ENCODE data around the gene FAM120AOS.

FAM120AOS gene

DNA sequence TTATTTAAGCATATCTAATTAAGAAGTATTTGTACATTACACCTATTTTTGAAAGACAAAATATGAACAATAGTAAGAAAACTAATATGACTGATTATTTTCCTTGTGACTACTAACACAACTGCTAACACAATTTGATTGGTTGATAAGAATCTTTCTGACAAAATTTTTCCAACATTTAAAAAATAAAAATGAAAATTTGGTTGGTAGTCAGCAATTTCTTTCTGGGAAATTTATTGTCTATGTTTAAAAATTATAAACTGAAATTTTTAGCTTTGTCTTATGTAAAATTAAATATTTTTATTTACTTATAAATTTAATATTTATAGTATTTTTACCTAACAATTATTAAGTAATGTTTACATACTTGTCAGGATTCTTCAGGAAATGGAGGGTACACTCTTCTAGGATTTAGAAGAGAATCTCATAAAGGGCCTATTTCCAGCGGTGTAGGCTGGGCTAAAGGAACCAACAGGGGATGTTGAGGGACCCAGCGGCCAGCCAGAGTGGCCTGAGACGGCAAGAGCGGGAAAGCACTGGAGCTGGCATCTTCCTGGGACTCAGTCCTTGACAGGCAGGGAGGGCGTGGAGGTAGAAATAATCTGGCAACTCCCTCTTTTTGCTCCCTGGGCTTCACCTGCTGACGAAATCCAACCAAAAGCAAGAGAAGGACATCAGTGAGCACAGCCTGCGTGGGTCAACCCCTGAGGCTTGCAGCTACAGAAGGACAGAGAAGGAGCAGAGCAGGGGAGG is 16.6 kb downstream of the FAM120AOS start:
- DNase-seq = no peak

DNA sequence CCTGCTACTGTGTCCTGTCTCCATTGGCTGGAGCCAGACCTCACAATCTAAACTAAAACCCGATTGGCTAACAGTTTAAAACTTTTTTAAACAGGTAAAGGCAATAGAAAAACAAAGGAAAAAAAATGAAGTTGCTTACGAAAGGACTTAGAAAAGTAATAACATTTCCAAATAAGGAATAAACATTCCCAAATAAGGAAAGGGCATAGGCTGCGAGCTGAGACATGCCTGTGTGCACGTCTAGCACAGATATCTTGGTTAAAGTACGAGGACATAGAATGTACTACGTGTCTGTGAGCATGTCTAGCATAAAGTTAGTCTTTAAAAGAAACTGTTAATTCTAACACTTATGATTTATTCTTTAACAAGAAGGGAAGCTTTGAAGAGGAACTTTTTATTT is 17.2 kb downstream of the FAM120AOS start:
- DNase-seq = no peak

DNA sequence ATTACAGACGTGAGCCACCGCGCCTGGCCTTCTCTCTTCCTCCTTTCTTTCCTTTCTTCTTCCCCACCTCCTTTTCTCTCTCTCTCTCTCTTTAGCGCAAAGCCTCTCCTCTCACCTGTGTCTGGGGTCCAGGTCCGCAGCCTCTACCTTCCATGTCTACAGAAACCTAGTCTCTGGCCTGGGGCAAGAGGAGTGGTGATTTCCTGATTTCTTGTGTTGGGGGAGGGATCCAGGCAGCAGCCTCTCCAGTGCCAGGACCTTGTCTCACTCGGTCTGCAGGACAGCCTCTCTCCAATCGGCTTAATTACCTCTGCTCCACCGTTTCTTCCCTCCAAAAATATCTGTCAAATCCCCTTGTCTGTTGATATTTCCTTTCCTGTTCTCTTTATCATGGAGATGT is 18.0 kb downstream of the FAM120AOS start:
- DNase-seq = no peak

DNA sequence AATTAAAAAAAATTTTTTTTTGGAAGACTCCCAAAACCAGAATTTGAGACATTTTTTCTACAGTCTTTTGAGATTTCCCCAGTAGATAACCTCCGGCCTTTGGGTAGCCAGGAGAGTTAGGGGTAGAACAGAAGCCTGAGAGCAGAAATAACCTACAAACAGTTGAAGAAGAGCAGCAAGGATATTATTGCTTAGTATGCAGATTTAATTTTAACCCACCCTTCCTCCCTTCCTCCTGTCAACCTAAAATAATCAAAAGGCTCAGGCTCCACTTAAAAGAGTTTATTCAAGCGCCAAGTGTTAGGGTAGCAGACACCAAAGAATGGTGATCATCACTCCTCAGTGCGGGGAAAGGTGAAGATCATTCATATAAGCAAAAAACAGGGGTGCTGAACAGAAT is 19.3 kb downstream of the FAM120AOS start:
- no peak for DNase-seq

DNA sequence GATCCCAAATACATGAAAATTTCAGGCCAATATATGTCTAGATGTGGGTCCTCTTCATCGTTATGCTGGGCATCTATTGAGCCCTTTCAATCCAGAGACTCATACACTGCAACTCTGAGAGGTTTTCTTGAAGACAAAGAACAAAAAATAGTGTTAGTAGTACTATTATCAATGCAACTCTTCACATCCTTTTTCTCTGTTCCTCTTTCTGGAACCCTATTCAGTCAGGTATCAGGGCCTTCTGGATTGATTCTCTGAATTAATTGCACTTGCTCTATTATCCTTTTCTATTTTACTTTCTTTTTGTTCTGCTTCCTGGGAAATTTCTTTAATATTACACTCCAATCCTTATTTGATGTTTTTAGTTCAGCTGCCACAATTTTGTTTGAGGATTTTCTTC is 20.4 kb downstream of the FAM120AOS start:
- DNase-seq = no peak

DNA sequence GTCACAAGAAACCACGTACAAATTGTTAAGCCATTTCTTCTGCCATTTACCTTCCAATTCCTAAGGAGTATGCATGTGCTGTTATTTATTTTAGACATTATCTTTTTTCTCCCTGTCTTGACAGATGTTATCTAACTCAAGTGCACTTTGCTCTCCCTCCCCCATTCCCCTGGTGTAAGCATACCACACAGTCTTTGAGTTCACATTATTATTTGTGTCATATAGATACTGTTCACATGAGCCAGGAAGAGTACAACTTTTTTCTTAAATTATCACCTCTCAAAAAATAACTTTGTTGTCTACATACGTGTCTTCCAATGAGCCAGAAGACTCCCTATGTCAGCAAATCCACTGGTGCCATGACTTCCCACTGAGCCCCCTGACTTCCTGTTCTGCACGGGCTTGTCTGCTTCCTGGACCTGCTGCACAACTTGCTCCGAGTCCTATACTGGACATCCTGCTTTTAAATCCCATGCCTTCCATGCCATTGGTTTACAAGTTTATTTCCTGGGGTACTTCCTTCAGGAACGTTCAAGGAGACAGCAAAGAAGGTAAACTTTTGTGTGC is 21.8 kb downstream of the FAM120AOS start:
- DNase-seq = no peak

DNA sequence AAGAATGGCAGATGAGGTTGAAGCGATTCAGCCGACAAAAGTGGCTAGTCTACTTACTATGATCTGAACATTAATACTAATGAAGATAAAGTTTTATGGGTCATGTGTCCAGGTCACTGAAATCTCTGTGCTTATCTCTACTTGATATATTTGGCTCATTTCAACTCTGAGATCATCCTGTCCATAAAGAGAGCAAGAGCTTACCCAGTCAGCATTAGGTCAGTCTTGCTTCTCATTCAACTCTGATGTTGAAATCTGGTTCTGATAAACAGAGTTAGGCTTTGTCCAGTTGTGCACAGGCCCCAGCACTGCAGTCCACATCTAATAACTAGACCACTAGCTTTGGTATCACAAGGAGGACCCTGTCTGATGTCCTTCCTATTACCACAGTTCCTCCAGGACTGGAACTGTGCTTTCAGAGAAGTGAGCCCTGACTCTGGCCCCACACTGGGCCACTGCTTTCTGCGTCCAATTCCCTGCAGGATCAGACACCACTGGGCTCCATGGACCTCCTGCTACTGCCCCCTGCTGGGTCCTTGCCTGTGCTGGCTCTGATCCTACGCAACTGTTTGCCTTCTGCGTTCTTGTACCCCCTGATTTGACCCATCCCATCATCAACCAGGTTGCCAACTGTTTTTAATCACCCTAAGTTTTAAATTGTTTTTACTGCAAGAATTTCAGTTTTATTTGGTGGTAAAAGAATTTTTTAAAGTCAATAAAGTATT is 25.6 kb downstream of the FAM120AOS start:
- DNase-seq = no peak

DNA sequence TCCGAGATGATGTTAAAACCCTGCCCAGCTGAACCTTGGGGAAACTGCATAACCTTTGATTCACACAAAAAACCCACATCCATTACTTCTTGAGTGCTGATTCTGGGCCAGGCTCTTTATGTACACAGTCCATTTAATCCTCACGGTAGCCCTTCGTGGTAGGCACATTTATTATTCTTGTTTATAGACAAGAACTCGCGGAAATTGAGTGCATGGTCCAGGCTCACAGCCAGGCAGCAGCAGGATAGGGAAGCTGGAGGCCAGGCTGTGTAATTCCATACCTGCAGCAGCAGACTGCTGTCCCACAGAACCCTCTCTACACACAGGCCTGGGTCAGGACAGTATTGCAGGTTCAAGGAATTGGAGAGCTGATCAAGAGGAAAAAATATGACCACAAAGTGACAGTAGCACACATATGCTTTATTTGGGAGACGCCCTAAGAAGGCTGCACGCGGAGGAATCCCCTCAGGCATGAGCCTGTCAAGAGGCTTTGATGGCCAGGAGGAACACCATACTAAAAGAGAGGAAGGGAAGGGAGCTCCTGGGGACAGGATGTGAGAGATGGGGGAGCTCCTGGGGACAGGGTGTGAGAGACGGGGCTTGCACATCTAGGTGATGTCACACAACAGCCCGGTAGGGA is 30.3 kb downstream of the FAM120AOS start:
- DNase-seq = no peak

DNA sequence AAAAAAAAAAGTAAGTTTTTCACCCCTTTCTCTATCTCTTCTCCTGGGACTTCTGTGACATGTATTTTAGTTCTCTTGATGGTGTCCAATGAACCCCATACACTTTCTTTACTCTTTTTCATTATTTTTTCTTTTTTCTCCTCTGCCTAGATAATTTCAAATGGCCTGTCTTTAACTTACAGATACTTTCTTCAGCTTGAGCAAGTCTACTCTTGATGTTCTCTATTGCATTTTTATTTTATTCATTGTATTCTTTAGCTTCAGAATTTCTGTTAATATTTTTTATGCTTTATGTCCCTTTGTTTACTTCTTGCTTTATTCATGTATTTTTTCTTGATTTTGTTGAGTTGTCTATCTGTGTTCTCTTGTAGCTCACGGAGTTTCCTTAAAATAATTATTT is 34.4 kb downstream of the FAM120AOS start:
- DNase-seq = no peak

DNA sequence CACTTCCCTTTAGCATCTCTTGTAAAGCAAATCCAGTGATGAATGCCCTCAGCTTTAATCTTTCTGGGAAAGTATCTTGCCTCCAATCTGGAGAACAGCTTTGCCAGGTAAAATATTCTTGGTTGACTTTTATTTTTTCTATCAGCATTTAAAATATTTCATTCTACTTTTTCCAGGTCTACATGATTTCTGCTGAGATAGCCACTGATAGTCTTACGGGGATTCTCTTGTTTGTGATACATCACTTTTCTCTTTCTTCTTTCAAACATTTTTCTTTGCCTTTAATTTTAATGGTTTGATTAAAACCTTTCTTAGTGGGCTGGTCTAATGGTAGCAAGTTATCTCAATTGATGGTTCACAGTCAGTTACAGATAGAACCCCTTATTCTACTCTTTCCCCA is 35.8 kb downstream of the FAM120AOS start:
- no peak for DNase-seq

DNA sequence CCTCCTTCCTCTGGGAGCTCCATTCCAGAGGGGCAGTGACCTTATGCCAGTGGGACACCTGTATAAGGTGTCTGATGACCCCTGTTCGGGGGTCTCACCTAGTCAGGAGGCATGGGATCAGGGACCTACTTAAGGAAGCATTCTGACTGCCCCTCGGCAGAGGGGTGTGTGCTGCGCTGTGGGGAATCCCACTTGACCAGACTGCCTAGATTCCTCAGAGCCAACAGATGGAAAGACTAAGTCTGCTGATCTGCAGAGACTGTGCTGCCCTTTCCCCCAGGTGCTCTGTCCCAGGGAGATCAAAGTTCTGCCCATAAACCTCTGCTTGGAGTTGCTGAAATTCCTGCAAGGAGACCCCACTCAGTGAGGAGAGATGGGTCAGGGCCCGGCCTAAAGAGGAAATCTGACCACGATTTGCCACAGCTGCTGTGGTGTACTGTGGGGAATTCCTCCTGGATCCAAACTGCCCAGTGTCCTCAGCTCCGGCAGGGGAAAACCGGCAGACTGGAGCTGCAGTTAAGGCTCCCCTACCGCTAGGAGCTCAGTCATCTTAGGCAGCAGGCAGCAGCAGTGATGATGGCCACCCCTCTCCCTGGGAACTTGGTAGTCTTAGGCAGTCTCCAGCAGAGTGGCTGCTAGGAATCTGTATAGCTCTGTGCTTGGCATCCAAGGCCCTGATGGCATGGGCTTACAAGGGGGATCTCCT is 36.7 kb downstream of the FAM120AOS start:
- no peak for DNase-seq

DNA sequence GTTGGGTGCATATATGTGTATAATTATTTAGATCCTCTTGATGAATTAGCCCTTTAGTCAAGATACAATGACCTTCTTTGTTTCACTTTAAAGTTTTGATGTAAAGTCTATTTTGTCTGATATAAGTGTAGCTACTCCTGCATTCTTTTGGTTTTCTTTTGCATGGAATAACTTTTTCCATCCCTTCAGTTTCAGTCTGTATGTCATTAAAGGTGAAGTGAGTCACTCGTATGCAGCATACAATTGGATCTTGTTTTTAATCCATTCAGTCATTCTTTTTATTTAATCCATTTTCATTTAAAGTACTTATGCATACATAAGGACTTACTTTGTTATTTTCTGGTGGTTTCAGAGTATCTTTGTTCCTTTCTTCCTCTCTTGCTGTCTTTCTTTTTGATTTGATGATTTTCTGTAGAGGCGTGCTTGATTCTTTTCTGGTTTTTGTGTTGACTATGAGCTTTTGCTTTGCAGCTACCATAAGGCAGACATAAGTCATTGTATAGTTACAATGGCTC is 38.1 kb downstream of the FAM120AOS start:
- DNase-seq = no peak

DNA sequence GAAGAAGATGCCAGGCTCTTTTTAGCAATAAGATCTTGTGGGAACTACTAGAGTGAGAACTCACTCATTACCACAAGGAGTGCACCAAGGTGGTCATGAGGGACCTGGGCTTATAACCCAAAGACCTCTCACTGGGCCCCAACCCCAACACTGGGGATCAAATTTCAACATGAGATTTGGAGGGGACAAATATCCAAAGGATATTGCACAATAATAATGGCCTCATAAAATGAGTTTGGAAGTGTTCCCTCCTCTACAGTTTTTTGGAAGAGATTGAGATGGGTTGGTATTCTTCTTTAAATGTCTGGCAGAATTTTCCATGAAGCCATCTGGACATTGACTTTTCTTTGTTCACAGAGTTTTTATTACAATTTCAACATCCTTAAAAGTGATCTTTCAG is 39.9 kb downstream of the FAM120AOS start:
- no peak for DNase-seq

DNA sequence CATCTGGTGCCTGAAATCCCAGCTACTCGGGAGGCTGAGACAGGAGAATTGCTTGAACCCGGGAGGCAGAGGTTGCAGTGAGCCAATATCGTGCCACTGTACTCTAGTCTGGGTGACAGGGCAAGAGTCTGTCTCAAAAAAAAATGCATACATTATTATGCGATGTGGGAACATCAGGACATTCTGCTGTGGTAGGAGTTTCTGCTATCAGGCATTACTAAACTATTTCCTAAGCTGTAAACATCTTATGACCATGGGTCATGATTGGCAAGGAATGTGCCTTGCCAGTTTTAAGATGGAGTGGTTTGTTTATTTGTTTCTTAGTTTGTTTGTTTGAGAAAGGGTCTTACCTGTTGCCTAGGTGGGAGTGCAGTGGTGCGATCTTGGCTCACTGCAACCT is 47.0 kb downstream of the FAM120AOS start:
- DNase-seq = no peak

DNA sequence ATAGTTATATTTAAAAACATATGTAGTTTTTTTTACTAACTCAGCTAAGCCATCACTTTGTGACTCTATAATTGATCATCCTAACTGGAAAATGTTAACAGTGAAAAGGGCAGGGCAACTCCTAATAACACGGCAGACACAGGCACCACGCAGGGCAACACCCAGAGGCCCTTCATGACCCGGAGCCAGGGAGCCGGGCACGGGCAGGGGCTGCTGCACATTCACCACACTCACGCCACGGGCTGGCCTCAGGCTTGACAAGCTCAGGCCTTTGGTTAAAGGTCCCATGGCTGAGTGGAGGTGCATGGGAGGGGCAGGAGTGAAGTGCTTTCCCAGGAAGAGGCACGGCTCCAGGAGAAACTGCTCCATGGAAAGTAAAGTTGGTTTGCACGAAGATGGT is 54.9 kb downstream of the FAM120AOS start:
- no peak for DNase-seq

DNA sequence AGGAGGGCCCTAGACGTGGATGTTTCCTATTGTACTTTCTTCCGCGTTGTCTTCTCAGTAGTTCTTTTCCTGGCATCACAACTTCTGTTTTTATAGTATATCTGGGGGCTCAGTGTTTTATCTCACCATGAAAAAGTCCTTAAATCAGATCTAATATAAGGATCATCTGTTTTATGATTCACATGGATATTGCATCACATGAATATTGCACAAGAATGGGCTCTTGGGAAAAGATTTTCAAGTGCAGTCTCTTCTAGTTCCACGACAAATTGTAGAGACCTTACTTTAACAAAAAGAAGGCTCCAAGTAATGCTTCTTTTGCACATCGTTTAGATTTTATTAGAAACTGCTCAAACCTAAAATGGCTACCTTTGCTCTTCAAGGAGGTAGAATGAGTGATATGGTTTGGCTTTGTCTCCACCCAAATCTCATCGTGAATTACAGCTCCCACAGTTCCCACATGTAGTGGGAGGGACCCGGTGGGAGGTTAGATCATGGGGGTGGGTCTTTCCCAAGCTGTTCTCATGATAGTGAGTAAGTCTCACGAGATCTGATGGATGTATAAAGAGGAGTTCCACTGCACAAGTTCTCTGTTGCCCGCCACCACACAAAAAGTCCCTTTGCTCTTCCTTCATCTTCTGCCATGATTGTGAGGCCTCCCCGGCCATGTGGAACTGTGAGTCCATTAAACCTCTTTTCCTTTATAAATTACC is 55.6 kb downstream of the FAM120AOS start:
- DNase-seq = no peak
